Neural cell (in vitro differentiated cells): ENCODE results near the gene SLC26A9. TPM values are rescaled to one million over a fixed set of nuclear protein-coding genes. Genes with fewer than 3 reads are reported as not detected.

Experiments used
- H2AFZ ChIP-seq: fragments of 200-600, 300-800 bp; sonication (generic), shearing (Covaris generic); 2 replicates; pipeline ENCODE4 v1.6.0; 2014; ENCODE audit warnings: low read depth, mild to moderate bottlenecking, antibody characterized with exemption, low read length, moderate library complexity
- H3F3A ChIP-seq: fragments of 200-600 bp; shearing (Covaris generic); 2 replicates; pipeline ENCODE4 v1.6.1; 2016; ENCODE audit warnings: mild to moderate bottlenecking, moderate library complexity, mixed read lengths, antibody characterized with exemption, low read length; ENCODE audit not compliant: insufficient read depth, poor library complexity, severe bottlenecking
- H3K27ac ChIP-seq: fragments of 200-600, 300-800 bp; sonication (generic), shearing (Covaris generic); 2 replicates; pipeline ENCODE4 v1.5.1; 2014; ENCODE audit warnings: mild to moderate bottlenecking, low read length, moderate library complexity
- H3K27me3 ChIP-seq: fragments of 300-800, 200-600 bp; sonication (generic), shearing (Covaris generic); 2 replicates; pipeline ENCODE4 v1.6.0; 2014; ENCODE audit warnings: mild to moderate bottlenecking, low read depth, low read length, moderate library complexity; ENCODE audit not compliant: insufficient read depth
- H3K36me3 ChIP-seq: fragments of 300-800, 200-600 bp; sonication (generic), shearing (Covaris generic); 2 replicates; pipeline ENCODE4 v1.5.1; 2014; ENCODE audit warnings: mild to moderate bottlenecking, antibody characterized with exemption, low read length, moderate library complexity; ENCODE audit not compliant: insufficient read depth
- H3K4me2 ChIP-seq: fragments of 300-800, 200-600 bp; sonication (generic), shearing (Covaris generic); 2 replicates; pipeline ENCODE4 v1.6.0; 2014; ENCODE audit warnings: mild to moderate bottlenecking, low read length
- H3K4me3 ChIP-seq: fragments of 300-800, 200-600 bp; sonication (generic), shearing (Covaris generic); 2 replicates; pipeline ENCODE4 v1.5.1; 2014; ENCODE audit warnings: mild to moderate bottlenecking, low read length, moderate library complexity
- H3K79me2 ChIP-seq: fragments of 200-600 bp; shearing (Covaris generic); replicated peaks from 2 replicates; pipeline ENCODE4 v1.6.0; 2014; ENCODE audit warnings: mild to moderate bottlenecking, low read length, moderate library complexity; ENCODE audit not compliant: insufficient read depth
- H3K9ac ChIP-seq: fragments of 300-800, 200-600 bp; sonication (generic), shearing (Covaris generic); 2 replicates; pipeline ENCODE4 v1.6.1; 2016; ENCODE audit warnings: mild to moderate bottlenecking, low read length, mixed read lengths
- H3K9me2 ChIP-seq: fragments of 200-600 bp; shearing (Covaris generic); 2 replicates; pipeline ENCODE4 v1.6.1; 2016; ENCODE audit warnings: mild to moderate bottlenecking, low read length, mixed read lengths; ENCODE audit not compliant: insufficient read depth
- H3K9me3 ChIP-seq: fragments of 200-600, 300-800 bp; sonication (generic), shearing (Covaris generic); 2 replicates; pipeline ENCODE4 v1.6.1; 2016; ENCODE audit warnings: mild to moderate bottlenecking, mixed run types, low read length, moderate library complexity, mixed read lengths
- H4K20me1 ChIP-seq: fragments of 200-600 bp; shearing (Covaris generic); 2 replicates; pipeline ENCODE4 v1.6.1; 2016; ENCODE audit warnings: mild to moderate bottlenecking, mixed run types; ENCODE audit not compliant: insufficient read depth
- CTCF ChIP-seq: fragments of 450-650 bp; IDR thresholded peaks from 2 replicates; pipeline ENCODE4 v1.5.1; 2014; ENCODE audit warnings: antibody characterized with exemption, mild to moderate bottlenecking, moderate library complexity; ENCODE audit not compliant: poor library complexity, severe bottlenecking
- EP300 ChIP-seq: fragments of 450-650 bp; conservative IDR thresholded peaks from 2 replicates; pipeline ENCODE4 v1.6.1; 2014; ENCODE audit warnings: antibody characterized with exemption, mild to moderate bottlenecking, moderate library complexity; ENCODE audit not compliant: poor library complexity, severe bottlenecking
- EZH2 ChIP-seq: fragments of 200-600, 300-800 bp; shearing (Covaris generic), sonication (generic); IDR thresholded peaks from 2 replicates; pipeline ENCODE4 v1.6.1; 2014; ENCODE audit warnings: antibody characterized with exemption, low read length, borderline replicate concordance, mild to moderate bottlenecking; ENCODE audit not compliant: insufficient read depth, poor library complexity, severe bottlenecking
- MXI1 ChIP-seq: fragments of 450-650 bp; conservative IDR thresholded peaks from 2 replicates; pipeline ENCODE4 v1.6.1; 2014; ENCODE audit warnings: antibody characterized with exemption, mild to moderate bottlenecking; ENCODE audit not compliant: poor library complexity, severe bottlenecking
- POLR2AphosphoS5 ChIP-seq: IDR thresholded peaks from 2 replicates; pipeline ENCODE4 v1.6.1; 2012
- RAD21 ChIP-seq: fragments of 450-650 bp; conservative IDR thresholded peaks from 2 replicates; pipeline ENCODE4 v1.6.1; 2014; ENCODE audit warnings: antibody characterized with exemption, mild to moderate bottlenecking, moderate library complexity
- REST ChIP-seq: IDR thresholded peaks from 2 replicates; pipeline ENCODE4 v1.6.1; 2012; ENCODE audit warnings: borderline replicate concordance
- SMC3 ChIP-seq: fragments of 450-650 bp; conservative IDR thresholded peaks from 2 replicates; pipeline ENCODE4 v1.6.1; 2014; ENCODE audit warnings: antibody characterized with exemption, mild to moderate bottlenecking, moderate library complexity; ENCODE audit not compliant: poor library complexity
- TAF1 ChIP-seq: IDR thresholded peaks from 2 replicates; pipeline ENCODE4 v1.6.1; 2012; ENCODE audit warnings: low read depth
- polyA plus RNA-seq: library from polyadenylated mRNA; depleted of rRNA; stranded (reverse); fragments of >200 nt; gene quantifications from 2 replicates; pipeline ENCODE4 v1.2.3, GENCODE V29; 2014

SLC26A9 gene
- polyA plus RNA-seq, 1 donor from 2014 or later, result not detected

- H3K4me2 ChIP-seq, result no peak overlapping the region
- H3K4me3 ChIP-seq, result no peak overlapping the region
- H3K27me3 ChIP-seq, result no peaks in the 10 kb centered on the region
- H3K9me2 ChIP-seq, result no peaks in the 10 kb centered on the region
- no peak for TF ChIP-seq REST
- TF ChIP-seq EP300, result no peak
- TF ChIP-seq TAF1, result no peak
- TF ChIP-seq CTCF, result no peak
- no peak for TF ChIP-seq POLR2AphosphoS5
- no peak for TF ChIP-seq MXI1
- no peak for TF ChIP-seq EZH2
- TF ChIP-seq RAD21, result no peak
- no peak for TF ChIP-seq SMC3
- H4K20me1 ChIP-seq, result no peaks in the 10 kb centered on the region
- H3K36me3 ChIP-seq, result no peaks in the 10 kb centered on the region
- H3K9ac ChIP-seq, result no peak overlapping the region
- no peaks in the 10 kb centered on the region for H3K9me3 ChIP-seq
- H3K27ac ChIP-seq, result no peak overlapping the region
- no peak overlapping the region for H2AFZ ChIP-seq
- no peaks in the 10 kb centered on the region for H3F3A ChIP-seq
- H3K79me2 ChIP-seq, result no peaks in the 10 kb centered on the region
Measured at GRCh38 chr1:205916541-205916940, 26.7 kb downstream of the SLC26A9 start.

GRCh38 chr1:205915354-205915990, 27.8 kb downstream of the SLC26A9 start:
- H3K4me3 ChIP-seq, result no peak overlapping the region
- no peaks in the 10 kb centered on the region for H3K9me3 ChIP-seq
- no peak overlapping the region for H3K4me2 ChIP-seq
- no peaks in the 10 kb centered on the region for H3K9me2 ChIP-seq
- H4K20me1 ChIP-seq, result no peaks in the 10 kb centered on the region
- no peak overlapping the region for H2AFZ ChIP-seq
- no peak overlapping the region for H3K27ac ChIP-seq
- H3K79me2 ChIP-seq, result no peaks in the 10 kb centered on the region
- H3F3A ChIP-seq, result no peaks in the 10 kb centered on the region
- H3K36me3 ChIP-seq, result no peaks in the 10 kb centered on the region
- H3K27me3 ChIP-seq, result no peaks in the 10 kb centered on the region
- no peak for TF ChIP-seq POLR2AphosphoS5
- no peak for TF ChIP-seq EZH2
- TF ChIP-seq SMC3, result no peak
- no peak for TF ChIP-seq MXI1
- TF ChIP-seq CTCF, result no peak
- TF ChIP-seq REST, result no peak
- no peak for TF ChIP-seq RAD21
- TF ChIP-seq TAF1, result no peak
- no peak for TF ChIP-seq EP300
- H3K9ac ChIP-seq, result no peak overlapping the region
